ENCODE data around the gene RAB5IF.

Gene RAB5IF

DNA sequence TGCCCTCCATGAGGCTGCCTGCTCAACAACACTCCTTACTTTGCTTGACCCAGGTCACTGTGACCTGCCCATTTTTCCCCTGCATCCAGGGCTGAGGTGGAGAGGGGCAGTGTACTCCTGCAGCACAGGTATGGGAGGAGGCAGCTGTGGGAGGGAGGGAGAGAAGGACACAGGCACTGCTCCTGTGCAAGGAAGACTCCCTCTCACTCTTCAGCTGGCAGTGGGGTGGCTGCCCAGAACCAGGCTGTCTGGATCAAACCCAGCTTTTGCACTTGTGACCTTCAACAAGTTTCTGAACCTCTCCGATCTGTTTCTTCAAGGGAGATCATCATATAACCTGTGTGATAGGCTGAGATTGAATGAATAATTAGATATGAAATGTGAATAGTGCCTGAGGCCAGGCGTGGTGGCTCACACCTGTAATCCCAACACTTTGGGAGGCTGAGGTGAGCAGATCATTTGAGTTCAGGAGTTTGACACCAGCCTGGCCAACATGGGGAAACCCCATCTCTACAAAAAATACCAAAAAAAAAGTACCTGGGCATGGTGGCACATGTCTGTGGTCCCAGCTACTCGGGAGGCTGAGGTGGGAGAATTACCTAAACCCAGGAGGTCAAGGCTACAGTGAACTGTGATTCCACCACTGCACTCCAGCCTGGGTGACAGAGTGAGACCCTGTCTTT is 18.1 kb upstream of the RAB5IF start:
- no peak overlapping the region for H3K14ac ChIP-seq (ENCODE audit: low read length)
- no peak overlapping the region for H2AFZ ChIP-seq (ENCODE audit: low read length)
- H3K23ac ChIP-seq (ENCODE audit: low read depth, low read length, poor library complexity) = no peak overlapping the region
- no peak overlapping the region for H3K27ac ChIP-seq (replicated peaks; ENCODE audit: low read length)
- H2BK15ac ChIP-seq (ENCODE audit: low read length) = no peak overlapping the region
- DNase-seq (ENCODE audit: low spot score) = no peak
- no peaks in the 10 kb centered on the region for H3K4me1 ChIP-seq (ENCODE audit: control insufficient read depth in 2 of 2, insufficient read depth in 1 of 2, low read depth in 1 of 2, low read length in 2 of 2)
- no peak overlapping the region for H3K4me3 ChIP-seq (ENCODE audit: low read length in 2 of 2)
- H2BK12ac ChIP-seq (ENCODE audit: low read length) = no peak overlapping the region
- H3K9ac ChIP-seq (ENCODE audit: low read depth, low read length, poor library complexity) = no peak overlapping the region
- no peak overlapping the region for H2BK5ac ChIP-seq (ENCODE audit: low read length)
- no peak overlapping the region for H2AK5ac ChIP-seq (ENCODE audit: low read depth, low read length)
- H3K4me2 ChIP-seq (ENCODE audit: insufficient read depth, low read length, poor library complexity, severe bottlenecking) = no peak overlapping the region
- no peak overlapping the region for H3K18ac ChIP-seq (ENCODE audit: low read length)
- H3K9me3 ChIP-seq (replicated peaks in 1 of 2; ENCODE audit: control insufficient read depth in 2 of 2, insufficient read depth in 1 of 2, low read depth in 1 of 2, low read length in 2 of 2) = no peaks in the 10 kb centered on the region
- peaks cover 9% of the 10 kb centered on the region for H3K79me1 ChIP-seq (ENCODE audit: low read depth, low read length)
- no CpG with 5 or more reads among the region's 3 CpGs for WGBS, 2 donors (ENCODE audit: extremely low coverage in 2 of 2, insufficient read length in 2 of 2, insufficient replicate concordance in 1 of 2)
- H3K27me3 ChIP-seq (ENCODE audit: control insufficient read depth in 3 of 3, insufficient read depth in 3 of 3, low read depth in 1 of 3, low read length in 3 of 3) = no peaks in the 10 kb centered on the region
- no peak overlapping the region for H4K91ac ChIP-seq (ENCODE audit: low read depth, low read length, poor library complexity)
- peaks cover 36 to 92% of the 10 kb centered on the region in 2 donors for H3K36me3 ChIP-seq (replicated peaks in 1 of 2; ENCODE audit: control insufficient read depth in 2 of 2, insufficient read depth in 2 of 2, low read length in 2 of 2)
- no peak overlapping the region for H4K8ac ChIP-seq (ENCODE audit: low read depth, low read length)
- H2BK120ac ChIP-seq (ENCODE audit: low read depth, low read length) = no peak overlapping the region
- H3K4ac ChIP-seq (ENCODE audit: low read length) = no peak overlapping the region

DNA sequence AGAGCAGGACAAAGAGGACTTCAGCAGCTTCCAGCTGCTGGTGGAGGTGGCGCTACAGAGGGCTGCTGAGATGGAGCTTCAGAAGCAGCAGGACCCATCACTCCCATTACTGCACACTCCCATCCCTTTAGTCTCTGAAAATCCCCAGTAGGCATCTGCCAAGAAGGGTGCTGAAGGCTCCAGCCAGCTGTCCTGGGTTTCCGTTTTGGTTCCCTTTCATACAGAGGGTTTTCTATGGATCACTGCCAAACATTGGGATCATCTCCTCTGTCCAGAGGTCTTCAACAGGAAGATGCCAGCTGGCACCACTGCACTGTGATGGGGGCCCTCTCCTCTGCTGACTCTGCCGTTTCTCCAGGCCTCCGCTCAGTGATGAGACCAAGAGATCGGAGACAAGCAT is 14.3 kb upstream of the RAB5IF start:
- H3K18ac ChIP-seq (ENCODE audit: low read length) = no peak overlapping the region
- WGBS, 2 donors (ENCODE audit: extremely low coverage in 2 of 2, insufficient read length in 2 of 2, insufficient replicate concordance in 1 of 2) = no CpG with 5 or more reads among the region's 5 CpGs

DNA sequence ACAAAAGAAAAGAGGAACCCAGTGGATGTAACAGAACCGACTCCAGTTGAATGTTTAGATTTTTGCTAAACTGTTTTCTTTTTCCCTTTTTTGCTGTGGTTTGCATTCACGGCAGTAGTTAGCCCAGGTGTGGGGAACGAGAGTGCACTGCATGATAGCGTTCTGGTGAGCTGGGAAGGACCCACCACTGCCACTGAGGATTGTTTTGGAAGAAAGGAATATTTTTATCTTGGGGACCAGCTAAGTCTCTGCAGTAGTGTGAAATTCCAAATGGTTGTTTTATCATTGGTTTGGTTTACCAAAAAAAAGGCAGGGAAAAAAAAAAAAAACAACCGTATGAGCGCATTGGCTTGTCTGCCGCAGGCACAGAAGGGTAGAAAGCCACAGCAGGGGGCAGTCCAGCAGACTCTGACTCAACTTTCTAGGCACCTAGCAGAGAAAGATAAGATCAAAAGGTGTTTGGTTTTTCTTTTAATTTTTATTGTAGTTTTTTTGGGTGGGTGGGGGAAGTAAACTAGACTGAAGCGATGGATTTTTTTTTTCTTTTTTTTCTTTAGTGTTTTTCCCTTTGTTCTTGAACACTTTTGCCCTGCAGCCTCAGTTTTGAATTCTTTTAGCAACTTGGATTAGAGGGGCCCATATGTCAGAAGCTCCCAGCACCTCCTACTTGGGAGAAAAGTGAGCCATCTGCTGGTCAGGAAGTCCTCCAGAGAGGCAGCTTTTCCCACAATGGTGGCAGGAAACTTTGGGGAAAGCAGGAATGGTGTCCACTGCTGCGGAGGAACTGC is 13.5 kb upstream of the RAB5IF start:
- DNase-seq (ENCODE audit: low spot score) = no peak
- no CpG with 5 or more reads among the region's 9 CpGs for WGBS, 2 donors (ENCODE audit: extremely low coverage in 2 of 2, insufficient read length in 2 of 2, insufficient replicate concordance in 1 of 2)
- Histone ChIP-seq H3K4me2 (ENCODE audit: insufficient read depth, low read length, poor library complexity, severe bottlenecking) (no peak overlapping the region), H2BK12ac (ENCODE audit: low read length) (no peak overlapping the region), H2BK15ac (ENCODE audit: low read length) (no peak overlapping the region), H3K9me3 (replicated peaks in 1 of 2; ENCODE audit: control insufficient read depth in 2 of 2, insufficient read depth in 1 of 2, low read depth in 1 of 2, low read length in 2 of 2) (no peaks in the 10 kb centered on the region), H2AK5ac (ENCODE audit: low read depth, low read length) (no peak overlapping the region), H3K4me3 (ENCODE audit: low read length in 2 of 2) (no peak overlapping the region), H3K9ac (ENCODE audit: low read depth, low read length, poor library complexity) (no peak overlapping the region), H3K27me3 (ENCODE audit: control insufficient read depth in 3 of 3, insufficient read depth in 3 of 3, low read depth in 1 of 3, low read length in 3 of 3) (no peaks in the 10 kb centered on the region), H4K91ac (ENCODE audit: low read depth, low read length, poor library complexity) (no peak overlapping the region), H3K14ac (ENCODE audit: low read length) (no peak overlapping the region), H3K4ac (ENCODE audit: low read length) (no peak overlapping the region), H3K4me1 (ENCODE audit: control insufficient read depth in 2 of 2, insufficient read depth in 1 of 2, low read depth in 1 of 2, low read length in 2 of 2) (no peaks in the 10 kb centered on the region), H4K8ac (ENCODE audit: low read depth, low read length) (no peak overlapping the region), H2BK120ac (ENCODE audit: low read depth, low read length) (no peak overlapping the region), H3K27ac (replicated peaks; ENCODE audit: low read length) (no peak overlapping the region), H3K79me1 (ENCODE audit: low read depth, low read length) (peaks cover 4% of the 10 kb centered on the region), H2BK5ac (ENCODE audit: low read length) (no peak overlapping the region), H3K23ac (ENCODE audit: low read depth, low read length, poor library complexity) (no peak overlapping the region), H3K18ac (ENCODE audit: low read length) (no peak overlapping the region), H2AFZ (ENCODE audit: low read length) (no peak overlapping the region), H3K36me3 (replicated peaks in 1 of 2; ENCODE audit: control insufficient read depth in 2 of 2, insufficient read depth in 2 of 2, low read length in 2 of 2) (peaks cover 34 to 90% of the 10 kb centered on the region in 2 donors)

More for the DNA sequence above, 14.3 kb upstream of the RAB5IF start:
- peaks cover 34 to 92% of the 10 kb centered on the region in 2 donors for H3K36me3 ChIP-seq (replicated peaks in 1 of 2; ENCODE audit: control insufficient read depth in 2 of 2, insufficient read depth in 2 of 2, low read length in 2 of 2)
- H3K4me1 ChIP-seq (ENCODE audit: control insufficient read depth in 2 of 2, insufficient read depth in 1 of 2, low read depth in 1 of 2, low read length in 2 of 2) = no peaks in the 10 kb centered on the region
- H3K27ac ChIP-seq (replicated peaks; ENCODE audit: low read length) = no peak overlapping the region
- H3K14ac ChIP-seq (ENCODE audit: low read length) = no peak overlapping the region
- H2AFZ ChIP-seq (ENCODE audit: low read length) = no peak overlapping the region
- no peak overlapping the region for H2BK5ac ChIP-seq (ENCODE audit: low read length)
- H4K8ac ChIP-seq (ENCODE audit: low read depth, low read length) = no peak overlapping the region
- H4K91ac ChIP-seq (ENCODE audit: low read depth, low read length, poor library complexity) = no peak overlapping the region
- H3K9ac ChIP-seq (ENCODE audit: low read depth, low read length, poor library complexity) = no peak overlapping the region
- no peak overlapping the region for H3K23ac ChIP-seq (ENCODE audit: low read depth, low read length, poor library complexity)
- no peak overlapping the region for H3K4me3 ChIP-seq (ENCODE audit: low read length in 2 of 2)
- H3K4ac ChIP-seq (ENCODE audit: low read length) = no peak overlapping the region
- no peak overlapping the region for H2BK12ac ChIP-seq (ENCODE audit: low read length)
- H2AK5ac ChIP-seq (ENCODE audit: low read depth, low read length) = no peak overlapping the region
- H2BK15ac ChIP-seq (ENCODE audit: low read length) = no peak overlapping the region
- H2BK120ac ChIP-seq (ENCODE audit: low read depth, low read length) = no peak overlapping the region
- H3K4me2 ChIP-seq (ENCODE audit: insufficient read depth, low read length, poor library complexity, severe bottlenecking) = no peak overlapping the region
- peaks cover 6% of the 10 kb centered on the region for H3K79me1 ChIP-seq (ENCODE audit: low read depth, low read length)
- DNase-seq (ENCODE audit: low spot score) = no peak
- H3K27me3 ChIP-seq (ENCODE audit: control insufficient read depth in 3 of 3, insufficient read depth in 3 of 3, low read depth in 1 of 3, low read length in 3 of 3) = no peaks in the 10 kb centered on the region
- no peaks in the 10 kb centered on the region for H3K9me3 ChIP-seq (replicated peaks in 1 of 2; ENCODE audit: control insufficient read depth in 2 of 2, insufficient read depth in 1 of 2, low read depth in 1 of 2, low read length in 2 of 2)

DNA sequence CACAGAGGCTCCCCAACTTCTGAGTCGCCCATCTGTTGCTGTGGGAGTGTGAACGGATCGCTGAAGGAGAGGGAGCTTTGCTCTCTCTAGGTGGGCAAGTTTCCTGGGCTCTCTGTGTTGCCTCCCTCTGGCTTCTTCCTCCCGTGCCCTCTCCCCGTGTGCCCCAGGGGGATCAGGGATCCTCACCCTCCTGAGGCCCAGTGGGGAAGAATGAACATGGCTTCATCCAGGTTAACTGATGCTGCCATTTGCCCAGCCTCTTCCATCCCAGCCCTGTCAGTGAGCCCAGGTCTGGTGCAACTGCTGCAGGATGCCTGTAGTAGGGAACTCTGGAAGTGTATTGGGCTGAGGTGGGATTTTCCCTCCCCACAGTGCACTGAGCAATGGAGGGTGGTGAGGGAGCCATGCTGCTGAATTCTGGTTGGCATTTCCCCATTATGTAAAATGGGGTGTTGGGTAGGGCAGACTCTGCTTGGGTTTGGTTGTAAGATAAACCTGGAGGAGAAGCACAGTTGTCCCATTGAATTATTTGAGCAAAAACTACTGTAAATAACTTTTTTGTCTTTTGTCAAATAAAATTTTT is 12.1 kb upstream of the RAB5IF start:
- Histone ChIP-seq H3K14ac (ENCODE audit: low read length) (no peak overlapping the region), H3K4me3 (ENCODE audit: low read length in 2 of 2) (no peak overlapping the region), H3K4ac (ENCODE audit: low read length) (no peak overlapping the region), H2BK120ac (ENCODE audit: low read depth, low read length) (no peak overlapping the region), H4K8ac (ENCODE audit: low read depth, low read length) (no peak overlapping the region), H3K18ac (ENCODE audit: low read length) (no peak overlapping the region), H2BK15ac (ENCODE audit: low read length) (no peak overlapping the region), H3K4me1 (ENCODE audit: control insufficient read depth in 2 of 2, insufficient read depth in 1 of 2, low read depth in 1 of 2, low read length in 2 of 2) (no peaks in the 10 kb centered on the region), H2AFZ (ENCODE audit: low read length) (no peak overlapping the region), H4K91ac (ENCODE audit: low read depth, low read length, poor library complexity) (no peak overlapping the region), H3K9me3 (replicated peaks in 1 of 2; ENCODE audit: control insufficient read depth in 2 of 2, insufficient read depth in 1 of 2, low read depth in 1 of 2, low read length in 2 of 2) (no peaks in the 10 kb centered on the region), H3K23ac (ENCODE audit: low read depth, low read length, poor library complexity) (no peak overlapping the region), H2BK5ac (ENCODE audit: low read length) (no peak overlapping the region), H3K9ac (ENCODE audit: low read depth, low read length, poor library complexity) (no peak overlapping the region), H3K27me3 (ENCODE audit: control insufficient read depth in 3 of 3, insufficient read depth in 3 of 3, low read depth in 1 of 3, low read length in 3 of 3) (no peaks in the 10 kb centered on the region), H3K79me1 (ENCODE audit: low read depth, low read length) (no peaks in the 10 kb centered on the region), H3K4me2 (ENCODE audit: insufficient read depth, low read length, poor library complexity, severe bottlenecking) (no peak overlapping the region), H3K36me3 (replicated peaks in 1 of 2; ENCODE audit: control insufficient read depth in 2 of 2, insufficient read depth in 2 of 2, low read length in 2 of 2) (peaks cover 31 to 76% of the 10 kb centered on the region in 2 donors), H2BK12ac (ENCODE audit: low read length) (no peak overlapping the region), H2AK5ac (ENCODE audit: low read depth, low read length) (no peak overlapping the region), H3K27ac (replicated peaks; ENCODE audit: low read length) (no peak overlapping the region)
- DNase-seq (ENCODE audit: low spot score) = no peak
- no CpG with 5 or more reads among the region's 5 CpGs for WGBS, 2 donors (ENCODE audit: extremely low coverage in 2 of 2, insufficient read length in 2 of 2, insufficient replicate concordance in 1 of 2)
